ENCODE data around the gene PPP1CC. TPM values are rescaled to one million over a fixed set of nuclear protein-coding genes. Genes with fewer than 3 reads are reported as not detected.

The PPP1CC gene
- polyA plus RNA-seq, 1 donor = 130 TPM

DNA sequence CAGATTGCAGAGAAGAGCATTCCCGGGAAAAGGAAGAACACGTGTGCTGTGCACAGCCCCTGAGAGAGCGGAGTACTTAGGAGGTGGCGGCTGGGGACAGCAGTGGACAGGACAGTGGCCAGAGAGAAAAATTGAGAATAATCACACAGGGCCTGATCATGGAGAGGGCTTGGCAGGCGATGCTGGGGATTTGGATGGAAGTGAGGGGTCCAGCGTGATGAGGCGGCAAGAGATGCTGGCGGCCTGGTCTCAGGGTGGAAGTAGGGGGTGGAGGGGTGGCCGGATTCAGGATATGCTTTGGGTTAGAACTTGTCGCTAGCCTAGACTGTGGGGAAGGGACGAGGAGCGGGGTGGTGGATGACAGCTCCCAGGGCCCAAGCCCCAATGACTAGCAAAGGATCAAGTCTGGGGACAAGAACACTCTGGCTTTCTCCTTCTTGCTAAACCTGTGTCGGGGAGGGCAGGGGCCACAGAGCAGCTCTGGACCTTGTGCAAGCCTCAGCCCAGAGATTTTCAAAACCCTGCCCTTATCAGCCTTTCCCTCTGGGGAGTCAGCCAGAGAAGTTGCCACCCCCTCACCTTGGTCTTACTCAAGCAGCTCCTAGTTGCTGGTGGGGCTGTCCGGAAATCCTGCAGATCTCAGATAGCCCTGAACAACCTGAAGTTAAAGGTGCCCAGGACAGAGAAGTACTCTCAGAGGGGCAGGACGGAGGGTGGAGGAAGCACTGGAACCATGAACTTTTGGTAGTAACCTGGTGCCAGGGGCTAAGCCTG is 55.1 kb downstream of the PPP1CC start:
- DNase-seq (ENCODE audit: low read depth) = no peak

- no peak for DNase-seq (ENCODE audit: low read depth)
These were observed 56.3 kb downstream of the PPP1CC start for GRCh38 chr12:110686294-110686903.

DNA sequence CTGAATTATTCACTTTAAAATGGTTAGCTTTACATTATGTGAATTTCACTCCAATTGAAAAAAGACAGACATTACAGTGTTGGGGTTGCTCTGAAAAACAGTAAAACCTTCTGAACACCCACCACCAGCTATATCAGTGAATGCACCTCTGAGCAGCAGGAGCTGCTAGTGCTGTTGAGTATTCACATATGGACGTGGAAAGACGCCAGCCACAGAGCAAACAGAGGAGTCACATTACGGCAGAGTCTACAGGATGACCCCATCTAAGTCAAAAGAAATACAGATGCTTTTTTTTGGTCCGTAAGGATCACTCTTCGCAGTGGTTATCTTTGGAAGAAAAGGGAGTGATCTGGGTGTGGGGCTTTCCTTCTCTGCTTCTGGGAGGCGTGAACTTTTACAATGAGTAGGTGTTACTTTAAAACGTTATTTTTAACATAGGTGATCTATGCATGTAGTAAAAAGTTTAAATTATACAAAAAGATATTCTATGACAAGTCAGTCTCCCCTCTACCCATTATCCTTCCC is 58.3 kb downstream of the PPP1CC start:
- no peak for DNase-seq (ENCODE audit: low read depth)

DNA sequence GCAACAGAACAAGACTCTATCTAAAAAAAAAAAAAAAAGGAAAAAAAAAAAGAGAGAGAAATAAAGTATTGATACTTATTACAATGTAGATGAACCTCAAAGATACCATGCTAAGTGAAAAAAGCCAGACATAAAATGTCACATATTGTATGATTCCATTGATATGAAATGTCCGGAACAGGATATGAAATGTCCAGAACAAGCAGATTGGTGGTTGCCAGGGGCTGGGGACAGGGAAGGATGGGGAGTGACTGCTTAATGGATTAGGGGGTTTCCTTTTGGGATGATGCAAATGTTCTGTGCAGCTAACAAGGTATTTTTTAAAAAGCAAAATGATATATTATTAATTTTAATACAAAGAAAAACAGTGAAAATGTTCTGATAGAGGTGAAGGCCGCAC is 58.8 kb downstream of the PPP1CC start:
- no peak for DNase-seq (ENCODE audit: low read depth)

- DNase-seq (ENCODE audit: low read depth) = no peak
These were observed 62.7 kb downstream of the PPP1CC start for GRCh38 chr12:110680032-110680431.

GRCh38 chr12:110679201-110679600 is 63.5 kb downstream of the PPP1CC start:
- DNase-seq (ENCODE audit: low read depth) = no peak

DNA sequence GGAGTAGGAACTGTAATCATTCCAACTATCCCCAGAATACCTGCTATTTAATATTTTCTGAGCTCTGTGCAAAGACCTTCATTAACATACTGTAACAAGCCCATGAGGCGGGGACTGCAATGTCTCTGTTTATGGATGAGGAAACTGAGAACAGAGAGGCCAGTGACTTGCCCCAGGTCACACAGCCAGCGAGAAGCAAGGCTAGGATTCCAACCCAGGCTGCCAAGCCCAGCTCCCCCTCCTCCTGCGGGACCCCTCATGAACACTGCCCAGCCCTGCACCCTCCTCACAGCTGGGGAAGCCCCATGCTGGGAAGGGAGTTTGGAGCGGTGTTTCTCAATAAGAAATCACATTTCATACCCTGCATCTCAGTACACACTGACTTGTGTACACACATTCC is 64.7 kb downstream of the PPP1CC start:
- no peak for DNase-seq (ENCODE audit: low read depth)

- DNase-seq (ENCODE audit: low read depth) = no peak
These were observed 65.3 kb downstream of the PPP1CC start for GRCh38 chr12:110677206-110677911.

GRCh38 chr12:110676171-110676570 is 66.5 kb downstream of the PPP1CC start:
- DNase-seq (ENCODE audit: low read depth) = no peak

- DNase-seq (ENCODE audit: low read depth) = no peak
These were observed 72.5 kb downstream of the PPP1CC start for GRCh38 chr12:110670161-110670701.

Other genes starting within 250 kb of the PPP1CC start
- 129 TPM for gene VPS29, start 240.8 kb downstream of the PPP1CC start, polyA plus RNA-seq (ENCODE audit: insufficient read length)
- gene RAD9B, start 240.6 kb downstream of the PPP1CC start, polyA plus RNA-seq (ENCODE audit: insufficient read length) = 4.4 TPM
- 10.6 TPM for gene PPTC7, start 159.6 kb downstream of the PPP1CC start, polyA plus RNA-seq (ENCODE audit: insufficient read length)
- 19.9 TPM for gene TCTN1, start 128.8 kb downstream of the PPP1CC start, polyA plus RNA-seq (ENCODE audit: insufficient read length)
- 4.7 TPM for gene HVCN1, start 53.8 kb downstream of the PPP1CC start, polyA plus RNA-seq (ENCODE audit: insufficient read length)
- 0.11 TPM for gene CCDC63, start 104.1 kb upstream of the PPP1CC start, polyA plus RNA-seq (ENCODE audit: insufficient read length)
- 1,082 TPM for gene MYL2, start 177.7 kb upstream of the PPP1CC start, polyA plus RNA-seq (ENCODE audit: insufficient read length)

Data from forelimb muscle (tissue), 1 donor.